CD4-positive, alpha-beta T cell treated with Interleukin-6 at 100 ng/mL for 8 hours (primary cell): Measurements from ENCODE around the gene LRRC28.

Experiments
- DNase-seq: peaks from one replicate; pipeline ENCODE4 v3.0.0-alpha.2; 2020; ENCODE audit warnings: mixed read lengths, low spot score

The LRRC28 gene

DNA sequence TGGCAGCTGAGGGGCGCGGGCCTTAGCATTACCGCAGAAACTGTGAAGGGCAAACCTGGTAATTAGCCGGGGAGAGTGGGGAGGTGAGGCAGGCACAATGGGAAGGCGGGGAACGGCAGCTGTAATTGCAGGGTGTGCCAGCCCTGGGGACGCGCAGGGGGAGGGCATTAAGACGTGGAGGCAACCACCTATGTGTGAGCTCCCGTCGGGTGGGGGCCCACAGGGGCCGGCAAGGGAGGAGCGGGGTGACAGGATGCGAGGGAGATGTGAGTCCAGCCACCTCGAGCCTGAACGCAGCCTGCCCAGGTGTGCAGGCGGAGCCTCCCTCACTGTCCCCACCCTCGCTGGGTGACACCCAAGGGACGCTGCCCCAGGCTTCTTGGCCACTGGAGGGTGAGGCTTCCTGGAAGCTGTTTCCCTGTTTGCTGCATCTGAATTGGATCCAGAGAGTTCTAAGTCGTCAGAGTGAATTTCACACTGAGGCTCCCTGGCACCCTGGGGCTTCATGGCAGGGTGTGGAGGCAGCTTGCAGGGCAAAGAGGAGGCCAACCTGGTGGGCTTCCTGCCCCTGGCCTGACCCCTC lies 183.9 kb downstream of the LRRC28 start:
- no peak for DNase-seq

DNA sequence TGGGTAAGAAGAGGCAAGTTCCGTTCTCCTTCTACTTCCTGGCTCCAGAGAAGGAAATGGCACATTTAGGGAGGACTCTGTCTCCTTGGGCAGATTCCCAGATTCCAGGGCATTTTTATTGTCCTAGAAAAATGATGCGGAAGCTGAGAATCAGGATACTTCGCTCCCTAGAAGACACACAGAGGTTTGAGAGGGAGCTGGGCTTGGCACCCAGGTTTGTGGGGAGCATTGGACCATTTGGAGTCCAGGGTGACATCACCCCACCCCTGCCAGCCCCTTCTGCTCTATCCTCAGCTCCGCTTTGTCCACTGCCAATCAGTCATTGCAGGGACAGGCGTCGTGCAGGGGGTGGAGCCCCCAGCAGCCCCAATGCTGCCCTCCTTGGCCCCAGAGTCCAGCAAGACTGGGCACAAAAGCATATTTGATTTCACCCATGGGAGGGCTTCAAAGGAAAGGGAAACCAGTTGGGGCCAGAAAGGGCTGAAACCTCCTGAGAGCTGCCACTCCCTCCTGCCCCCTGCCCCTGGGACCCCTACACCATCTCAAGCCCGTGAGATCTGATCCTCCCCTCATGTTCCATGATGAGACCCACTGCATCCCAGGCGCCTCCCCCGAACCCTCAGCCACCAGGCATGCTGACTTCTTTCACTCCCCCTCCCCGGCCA lies 184.7 kb downstream of the LRRC28 start:
- DNase-seq: no peak

DNA sequence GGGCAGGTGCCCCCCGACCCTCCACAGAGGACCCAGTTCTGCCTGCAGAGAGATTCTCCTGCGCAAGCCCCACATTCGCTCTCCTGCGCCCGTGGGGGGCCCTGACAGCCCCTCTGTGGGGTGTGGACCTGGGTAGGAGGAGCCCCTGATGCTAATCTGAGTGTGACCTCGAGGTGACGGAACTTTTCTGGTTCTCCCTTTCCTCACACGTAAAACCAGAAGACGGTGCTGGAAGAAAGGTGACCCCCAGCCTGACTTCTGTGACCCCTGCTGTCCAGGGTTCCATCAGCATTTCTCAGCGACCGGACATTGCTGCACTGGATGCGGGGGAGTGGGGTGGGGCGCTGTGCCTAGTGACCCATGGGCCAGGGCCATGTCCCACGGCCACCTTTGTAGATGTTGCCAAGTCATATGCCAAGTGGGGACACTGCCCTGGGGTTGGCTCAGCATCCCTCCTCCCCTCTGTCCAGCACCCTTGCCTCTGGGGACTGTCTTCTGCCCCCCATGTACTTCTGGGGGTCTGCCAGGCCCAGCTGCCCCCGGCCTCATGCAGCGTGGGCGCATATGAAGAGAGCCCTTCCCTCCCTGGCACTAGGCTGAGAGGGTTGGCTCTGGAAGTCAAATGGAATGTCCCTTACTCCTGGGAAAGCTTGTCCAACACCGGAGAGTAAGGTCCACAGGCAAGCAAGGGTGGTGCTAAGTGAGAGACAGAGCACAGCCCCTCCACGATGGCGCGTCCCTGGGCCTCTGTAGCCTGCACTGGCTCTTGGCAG lies 185.4 kb downstream of the LRRC28 start:
- no peak for DNase-seq

DNA sequence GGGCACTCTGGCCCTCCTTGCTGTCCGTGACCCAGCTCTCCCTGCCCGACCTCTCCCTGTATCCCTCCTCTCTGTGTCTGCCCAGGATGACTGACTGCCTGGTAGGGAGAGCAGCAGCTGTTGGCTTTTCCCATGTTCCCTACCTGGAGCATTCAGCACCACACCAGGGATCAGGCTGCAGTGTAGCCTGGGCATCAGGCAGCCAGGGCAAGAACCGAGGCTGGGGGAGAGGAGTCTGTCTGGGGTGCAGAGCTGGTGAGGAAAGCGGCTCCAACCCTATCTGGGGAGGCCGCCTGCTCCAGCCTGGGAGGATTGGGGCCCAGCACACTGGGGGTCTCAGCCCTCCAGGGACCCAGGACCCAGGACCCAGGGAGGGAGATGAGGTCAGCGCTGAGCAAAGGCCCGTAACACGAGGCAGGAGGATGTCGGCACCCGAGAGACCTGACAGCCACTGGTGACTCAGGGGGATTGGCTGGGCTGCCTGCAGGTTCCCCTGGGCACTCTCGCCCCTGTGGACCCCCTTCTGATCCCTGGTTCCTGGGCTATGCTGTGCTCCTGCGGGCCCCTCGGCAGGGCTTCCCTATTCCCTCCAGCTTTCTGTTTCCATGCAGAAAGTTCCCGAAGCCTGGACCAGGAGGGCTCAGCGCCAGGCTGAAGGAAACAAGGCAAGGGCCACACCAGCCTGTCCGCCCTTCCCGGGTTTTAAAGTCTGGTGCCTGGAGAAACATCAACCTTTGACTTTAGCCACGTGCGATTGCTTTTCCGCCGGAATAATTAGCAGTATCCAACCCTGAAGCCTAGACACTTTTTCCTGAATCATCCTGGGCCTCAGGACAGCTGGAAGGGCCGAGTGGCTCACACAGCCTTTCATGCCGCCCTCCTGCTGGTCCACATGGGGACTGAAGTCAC lies 186.3 kb downstream of the LRRC28 start:
- DNase-seq: no peak

DNA sequence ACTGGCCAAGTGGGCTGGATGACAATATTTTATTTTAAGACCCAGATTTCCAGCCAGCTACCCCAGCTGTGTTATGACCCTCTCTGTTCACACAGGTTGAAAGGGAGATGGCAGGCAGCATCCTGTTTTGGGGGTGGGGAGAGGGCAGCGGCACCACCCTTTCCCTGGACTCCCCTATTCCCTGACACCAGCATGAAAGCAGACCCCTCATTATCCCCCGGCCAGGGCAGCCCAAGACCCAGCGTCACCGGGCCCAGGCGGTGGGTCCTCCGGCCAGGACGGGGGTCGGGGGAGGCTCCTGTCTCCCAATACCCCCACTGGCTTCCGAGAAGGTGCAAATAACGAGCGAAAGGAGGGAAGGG lies 186.9 kb downstream of the LRRC28 start:
- DNase-seq: no peak

DNA sequence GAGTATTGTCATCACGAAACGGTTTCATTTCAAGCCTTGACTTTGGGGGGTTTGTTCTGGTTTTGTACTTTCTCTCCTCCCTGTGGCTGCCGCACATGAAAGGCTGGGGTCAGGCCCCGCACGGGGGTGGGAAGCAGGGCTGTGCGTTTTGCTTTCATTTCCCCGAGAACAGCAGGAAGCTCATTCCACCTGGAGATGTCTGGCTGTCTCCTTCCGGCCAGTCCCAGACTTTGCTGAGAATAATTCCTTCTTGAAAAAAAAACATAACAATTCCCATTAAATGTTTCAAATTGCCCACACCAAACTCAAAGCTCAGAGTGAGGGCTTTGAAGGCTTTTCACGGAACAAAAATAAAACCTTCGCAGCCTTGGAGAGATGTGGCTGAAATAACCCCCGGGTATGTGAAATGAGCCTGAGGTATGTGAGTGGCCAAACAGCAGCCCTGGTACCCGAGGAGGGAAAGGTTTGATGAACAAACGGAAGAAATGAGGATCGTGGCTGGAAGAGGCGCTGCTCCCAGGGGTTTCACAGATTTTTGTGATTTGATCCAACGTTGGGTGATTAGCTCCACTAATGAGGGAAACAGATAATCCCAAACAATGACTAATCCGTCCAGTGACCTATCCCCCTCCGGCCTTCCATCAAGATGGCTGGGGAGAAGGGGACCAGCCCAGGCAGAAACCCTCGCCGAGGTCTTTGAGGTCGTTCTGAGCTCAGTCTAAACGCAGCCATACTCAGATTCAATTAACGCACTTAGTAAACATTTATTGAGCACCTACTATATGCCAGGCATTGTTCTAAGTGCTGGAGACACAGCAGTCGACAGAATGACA lies 187.6 kb downstream of the LRRC28 start:
- no peak for DNase-seq

DNA sequence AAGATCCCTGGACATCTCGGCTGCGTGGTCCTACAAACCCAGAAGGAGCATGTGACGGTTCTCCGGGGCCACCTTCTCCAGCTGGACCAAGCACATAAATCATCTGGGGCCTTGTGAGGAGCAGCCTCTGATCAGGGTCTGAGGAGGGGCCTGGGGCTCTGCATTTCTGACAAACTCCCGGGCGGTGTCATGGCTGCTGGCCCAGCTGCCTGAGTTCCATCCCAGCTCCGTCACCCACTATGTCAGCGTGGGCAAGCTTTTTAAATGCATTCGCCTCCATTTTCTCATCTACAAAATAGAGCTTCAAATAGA lies 188.2 kb downstream of the LRRC28 start:
- no peak for DNase-seq

DNA sequence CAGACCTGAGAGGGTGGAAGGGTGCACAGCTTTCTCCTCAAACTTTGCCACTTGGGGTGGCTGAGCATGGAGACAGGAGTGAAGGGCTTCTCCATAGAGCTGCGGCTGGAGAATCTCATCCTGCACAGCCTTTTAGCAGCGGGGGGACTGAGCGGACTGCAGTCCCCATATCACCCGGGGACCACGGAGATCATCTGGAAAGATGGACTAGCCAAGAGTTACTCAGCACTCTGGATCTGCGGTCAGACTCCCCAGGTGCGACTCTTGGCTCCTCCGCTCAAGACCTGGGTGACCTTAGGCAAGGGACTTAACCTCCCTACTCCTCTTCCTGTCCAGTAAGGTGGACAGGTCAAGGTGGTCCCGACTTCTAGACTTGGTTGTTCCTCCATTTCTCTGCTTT lies 188.7 kb downstream of the LRRC28 start:
- DNase-seq: no peak
